ENCODE measurements around the gene TACR1. TPM values are rescaled to one million over a fixed set of nuclear protein-coding genes. Genes with fewer than 3 reads are reported as not detected.

Gene TACR1
- total RNA-seq, 1 donor from 2014 or later: 1.8 TPM

DNA sequence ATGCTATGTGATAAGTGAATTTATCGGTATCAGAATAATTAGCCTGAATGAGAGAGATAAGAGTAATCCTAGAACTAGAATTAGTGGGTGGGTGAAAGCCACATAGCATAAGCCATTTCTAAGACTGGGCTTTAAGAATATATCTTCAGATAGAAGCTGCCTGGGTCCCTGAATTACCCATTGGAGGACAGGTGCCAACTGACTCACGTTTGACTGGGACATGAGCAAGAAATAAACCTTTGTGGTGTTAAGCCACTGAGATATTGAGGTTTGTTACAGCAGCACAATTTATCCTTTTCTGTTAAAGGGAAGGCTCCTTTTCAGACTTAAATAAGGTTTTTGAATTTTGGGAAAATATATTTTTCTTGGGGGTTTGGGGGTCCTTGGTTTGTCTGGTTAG lies 145.0 kb downstream of the TACR1 start:
- no peak for DNase-seq (ENCODE audit: low spot score)

DNA sequence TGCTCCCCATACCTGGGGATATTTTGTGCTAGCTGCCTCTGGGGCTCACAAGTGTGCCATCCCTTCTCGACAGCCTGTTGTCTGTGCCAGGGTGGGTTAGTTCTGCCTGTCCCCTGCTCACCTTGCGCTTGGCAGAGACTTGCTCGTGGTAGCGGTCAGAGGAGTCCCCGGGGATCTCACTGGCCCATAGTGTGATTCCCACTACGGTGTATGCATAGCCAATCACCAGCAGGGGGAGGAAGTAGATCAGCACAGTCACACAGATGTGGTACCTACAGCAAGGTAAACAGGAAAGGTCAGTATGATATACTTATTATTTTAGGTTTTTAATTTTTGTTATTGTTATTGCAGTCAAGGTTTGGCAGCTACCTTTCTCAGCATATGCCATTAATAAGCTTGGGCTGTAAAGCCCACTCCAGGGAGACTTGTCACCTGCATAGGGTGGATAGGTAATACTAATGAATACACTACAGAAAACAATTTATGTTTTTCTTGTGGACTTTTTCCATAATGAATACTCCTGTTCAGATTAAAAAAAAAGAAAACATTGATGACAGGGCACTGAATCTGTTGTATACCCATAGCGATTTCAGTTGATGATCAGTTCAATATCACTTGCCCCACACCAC lies 145.7 kb downstream of the TACR1 start:
- DNase-seq (ENCODE audit: low spot score): no peak

DNA sequence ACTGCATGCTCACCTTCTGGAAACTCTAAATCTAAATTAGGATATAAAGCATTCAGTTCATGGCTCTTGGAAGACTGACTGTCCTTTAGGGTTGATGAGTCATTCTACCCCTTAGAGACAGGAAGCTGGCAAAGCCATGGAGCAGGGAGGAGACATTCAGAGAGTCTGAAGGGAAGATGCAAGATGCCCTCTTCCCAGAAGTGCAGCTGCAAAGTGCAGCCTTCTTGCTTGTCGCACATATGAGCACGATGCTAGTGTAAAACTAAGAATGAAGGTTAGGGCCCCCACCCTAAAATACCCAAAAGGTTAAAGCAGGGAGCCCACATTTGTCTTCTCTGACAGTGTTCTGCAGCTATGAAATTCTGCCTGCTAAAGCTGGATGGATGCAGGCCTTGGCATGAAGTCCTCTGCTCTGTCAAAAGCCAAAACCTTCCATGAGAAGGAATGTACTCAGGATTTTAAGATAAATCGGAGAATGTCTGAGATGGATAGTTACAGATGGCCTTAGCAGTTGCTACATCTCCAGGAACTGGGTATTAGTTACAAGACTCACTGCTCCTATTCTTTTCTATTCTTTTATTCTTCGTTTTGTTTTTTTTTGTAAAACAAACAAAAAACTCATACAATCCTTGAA lies 151.2 kb downstream of the TACR1 start:
- DNase-seq (ENCODE audit: low spot score): no peak

DNA sequence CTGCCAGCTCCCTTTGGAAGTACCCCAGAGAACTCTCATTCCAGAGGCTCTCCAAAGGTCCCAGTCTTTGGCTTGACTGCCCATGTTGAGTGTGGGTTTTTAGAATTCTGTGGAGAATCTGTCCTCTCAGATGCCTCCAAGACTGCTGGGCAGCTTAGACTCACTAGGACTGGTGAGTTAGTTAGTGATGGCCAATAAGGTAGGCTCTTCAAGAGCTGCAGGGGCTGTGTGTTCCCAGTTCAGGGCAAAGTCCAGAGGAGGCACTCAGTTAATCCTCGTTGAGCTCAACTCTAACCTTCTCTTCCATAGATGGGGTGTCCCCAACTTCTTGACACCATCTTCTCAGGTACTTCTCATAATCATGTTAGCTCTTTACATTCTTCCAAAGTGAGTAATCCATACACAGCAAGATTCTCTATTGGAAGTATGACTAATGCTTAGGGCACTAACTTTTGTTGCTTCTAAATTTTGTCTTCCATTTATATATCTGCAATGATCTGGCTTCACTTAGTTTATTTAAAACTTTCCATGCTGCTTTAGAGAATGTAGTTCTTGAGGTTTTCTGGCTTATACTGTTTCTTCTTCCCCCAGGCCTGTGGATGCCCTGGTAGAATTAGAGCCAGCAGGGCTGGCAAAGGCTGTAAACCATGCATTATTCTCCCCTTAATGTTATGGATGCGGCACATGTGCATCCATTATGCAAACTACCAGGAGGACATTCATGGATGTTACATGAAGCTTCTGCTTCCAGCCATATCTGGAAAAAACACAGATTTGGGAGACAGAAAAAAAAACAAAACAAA lies 151.9 kb downstream of the TACR1 start:
- no peak for DNase-seq (ENCODE audit: low spot score)

DNA sequence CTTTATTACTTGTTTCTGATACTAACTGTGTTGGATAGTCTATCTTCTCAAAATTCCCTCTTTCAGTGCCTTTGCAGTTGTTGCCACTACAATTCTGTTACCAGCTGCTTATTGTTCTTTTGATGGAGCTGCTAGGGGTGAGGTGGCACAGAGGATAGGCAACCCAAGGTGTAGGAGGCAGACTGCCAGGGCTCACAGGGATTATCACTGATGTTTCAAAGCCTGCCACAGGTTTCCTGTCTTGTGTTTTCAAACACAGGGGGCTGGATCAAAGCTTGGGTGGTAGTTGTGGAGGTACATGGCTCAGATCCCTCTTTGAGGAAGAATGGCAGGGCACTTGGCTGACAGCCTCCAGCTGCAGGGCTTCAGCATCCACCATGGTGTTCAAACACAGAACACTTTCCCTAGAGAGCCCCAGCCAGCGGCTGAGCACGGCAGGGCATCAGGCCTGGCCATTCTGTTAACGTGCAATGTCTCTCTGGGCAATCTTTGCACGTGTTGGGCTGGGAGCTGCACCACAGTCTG lies 153.7 kb downstream of the TACR1 start:
- no peak for DNase-seq (ENCODE audit: low spot score)

DNA sequence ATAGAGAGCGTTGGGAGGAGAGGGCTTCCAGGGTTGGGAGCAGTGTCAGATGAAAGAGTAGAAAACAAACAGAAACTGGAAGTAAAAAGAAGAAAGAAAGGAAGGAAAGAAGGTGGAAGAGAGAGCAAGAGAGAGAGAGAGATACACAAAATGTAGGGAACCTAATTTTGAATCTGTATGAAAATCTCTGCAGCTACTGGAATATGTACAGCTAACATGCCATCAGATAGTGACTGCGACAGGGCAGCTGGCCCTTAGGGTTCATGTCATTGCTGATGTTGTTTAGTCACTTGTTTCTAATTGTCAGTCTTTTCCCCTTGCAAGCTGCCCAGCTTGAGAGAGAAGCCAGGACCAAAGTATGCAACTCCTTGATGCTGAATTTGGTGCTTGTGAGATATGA lies 155.0 kb downstream of the TACR1 start:
- no peak for DNase-seq (ENCODE audit: low spot score)

DNA sequence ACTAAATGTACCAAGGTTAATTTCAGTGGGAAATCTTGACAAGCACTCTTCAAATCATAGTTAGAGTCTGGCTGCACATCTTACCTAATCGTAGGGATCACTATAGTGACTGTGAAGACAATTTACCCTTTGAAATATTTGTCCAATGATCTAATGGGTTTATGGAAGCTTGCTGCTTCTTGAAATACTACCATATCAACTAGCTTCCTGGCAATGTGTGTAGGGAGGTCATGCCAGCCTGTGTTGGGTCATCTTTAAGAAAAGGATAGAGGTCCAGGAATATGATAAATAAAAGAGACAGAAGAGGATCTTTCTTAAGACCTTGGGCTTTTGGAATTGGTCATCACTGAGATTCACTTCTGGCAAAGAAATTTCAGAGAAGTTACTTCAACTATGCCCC lies 156.5 kb downstream of the TACR1 start:
- DNase-seq (ENCODE audit: low spot score): no peak

DNA sequence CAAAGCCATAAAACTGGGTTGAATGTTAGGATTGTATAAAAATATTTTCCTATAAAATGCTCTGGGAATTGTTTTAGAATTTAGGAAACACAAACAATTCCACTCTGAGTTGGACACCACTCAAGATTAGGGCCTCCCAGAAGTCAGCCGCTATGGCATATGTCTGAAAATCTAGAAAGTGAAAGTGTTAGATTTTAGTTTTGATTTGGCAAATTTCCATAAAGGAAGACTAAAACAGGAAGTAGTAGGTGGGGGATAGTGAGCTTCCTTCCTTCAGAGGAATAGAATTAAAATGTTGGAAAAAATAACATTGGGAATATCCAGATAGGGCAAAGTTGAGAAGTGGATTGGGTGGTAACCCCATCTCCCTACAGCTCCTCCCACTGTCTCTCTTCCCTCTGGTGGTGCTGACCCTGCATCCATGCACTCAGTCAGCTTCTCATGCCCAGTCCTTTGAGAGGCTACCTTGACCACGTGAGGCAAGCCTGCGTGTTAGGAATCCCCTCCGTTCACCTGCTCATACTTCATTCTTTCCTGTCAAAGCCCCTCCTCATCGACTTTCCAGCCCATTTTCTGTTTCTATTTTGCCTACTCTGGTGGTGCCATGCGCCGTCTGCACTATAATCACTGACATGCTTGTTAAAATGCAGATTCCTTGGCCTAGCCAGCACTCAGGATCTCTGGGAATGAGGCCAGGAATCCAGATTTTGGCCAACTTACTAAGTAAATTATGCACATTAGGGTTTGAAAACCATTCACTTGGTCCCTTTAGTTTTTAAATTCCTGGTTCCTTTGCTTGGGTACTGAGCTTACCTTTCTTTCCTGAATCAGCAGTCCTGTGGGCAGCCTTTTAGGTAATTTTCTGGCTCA lies 157.4 kb downstream of the TACR1 start:
- no peak for DNase-seq (ENCODE audit: low spot score)

DNA sequence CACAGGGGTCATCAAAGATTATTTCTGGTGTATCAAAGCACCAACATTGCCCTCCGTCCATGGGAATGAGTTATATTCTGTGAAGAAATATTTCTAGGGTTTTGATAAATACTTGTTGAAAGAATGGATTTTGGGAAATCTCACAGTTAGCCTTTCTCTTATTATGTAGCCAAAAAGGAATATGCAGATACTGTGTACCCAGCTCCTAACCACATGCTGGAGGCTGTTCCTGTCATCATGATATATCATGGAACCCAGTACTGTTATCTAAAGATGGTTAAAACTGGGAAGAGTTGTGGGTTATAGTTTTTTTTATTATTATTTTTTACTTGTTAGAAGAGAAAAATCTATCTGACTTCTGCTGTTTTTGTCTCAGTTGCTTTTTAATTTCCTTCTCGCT lies 158.1 kb downstream of the TACR1 start:
- DNase-seq (ENCODE audit: low spot score): no peak

DNA sequence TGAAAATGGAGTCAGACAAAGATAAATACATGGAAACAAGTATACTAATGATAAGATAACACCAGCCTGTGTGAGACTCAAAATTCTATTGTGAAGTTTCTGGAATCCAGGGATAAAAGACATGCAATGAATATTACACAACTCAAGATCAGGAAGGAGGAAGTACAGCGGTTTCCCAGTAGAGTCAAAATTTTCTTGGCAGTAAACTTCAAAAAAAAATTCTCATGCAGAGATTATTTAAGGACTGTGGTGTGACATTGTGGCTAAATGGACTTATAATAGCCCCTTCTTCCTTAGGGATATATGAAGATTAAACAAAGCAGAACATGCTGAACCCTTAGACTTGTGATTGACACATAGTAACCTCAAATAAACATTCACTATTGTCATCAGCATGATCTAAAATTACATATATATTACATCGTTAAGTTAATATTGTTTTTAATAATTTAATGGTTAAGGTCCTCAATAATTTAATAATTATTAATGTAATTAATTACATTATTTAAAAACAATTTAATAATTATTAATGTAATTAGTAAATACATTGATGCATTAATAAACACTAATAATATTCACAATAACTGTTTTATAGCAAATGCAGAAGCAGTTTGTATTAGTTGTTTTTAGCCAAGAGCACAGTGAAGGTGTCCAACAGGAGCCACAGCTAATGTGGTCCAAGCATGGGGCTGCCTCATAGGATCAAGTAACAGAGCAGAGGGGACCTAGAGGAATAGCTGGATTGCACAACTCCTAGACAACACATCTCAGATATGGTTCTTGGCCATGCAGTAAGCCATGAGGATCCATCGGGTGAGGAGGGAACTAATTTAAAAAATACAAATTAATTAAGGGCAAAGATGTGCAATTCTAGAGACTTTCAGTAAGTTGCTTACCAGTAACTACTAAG lies 163.6 kb downstream of the TACR1 start:
- DNase-seq (ENCODE audit: low spot score): no peak

DNA sequence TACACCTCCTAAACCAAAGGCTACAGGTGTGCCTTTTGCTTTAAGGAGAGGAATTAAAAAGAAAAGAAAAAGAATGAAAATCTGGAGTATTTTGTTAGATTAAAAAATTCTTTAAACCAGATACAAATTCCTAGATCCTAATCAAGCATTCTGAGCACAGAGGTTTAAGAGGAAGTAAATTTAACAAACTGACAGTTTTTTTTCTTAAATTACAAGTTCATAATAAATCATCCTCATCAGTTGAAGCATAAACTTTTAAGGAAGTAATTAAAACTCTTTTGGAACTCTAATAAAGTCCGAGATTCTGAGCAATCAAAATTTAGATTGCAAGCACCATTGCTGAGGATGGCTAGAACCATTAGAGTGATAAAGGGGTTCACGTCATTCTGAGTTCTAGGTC lies 165.8 kb downstream of the TACR1 start:
- no peak for DNase-seq (ENCODE audit: low spot score)

DNA sequence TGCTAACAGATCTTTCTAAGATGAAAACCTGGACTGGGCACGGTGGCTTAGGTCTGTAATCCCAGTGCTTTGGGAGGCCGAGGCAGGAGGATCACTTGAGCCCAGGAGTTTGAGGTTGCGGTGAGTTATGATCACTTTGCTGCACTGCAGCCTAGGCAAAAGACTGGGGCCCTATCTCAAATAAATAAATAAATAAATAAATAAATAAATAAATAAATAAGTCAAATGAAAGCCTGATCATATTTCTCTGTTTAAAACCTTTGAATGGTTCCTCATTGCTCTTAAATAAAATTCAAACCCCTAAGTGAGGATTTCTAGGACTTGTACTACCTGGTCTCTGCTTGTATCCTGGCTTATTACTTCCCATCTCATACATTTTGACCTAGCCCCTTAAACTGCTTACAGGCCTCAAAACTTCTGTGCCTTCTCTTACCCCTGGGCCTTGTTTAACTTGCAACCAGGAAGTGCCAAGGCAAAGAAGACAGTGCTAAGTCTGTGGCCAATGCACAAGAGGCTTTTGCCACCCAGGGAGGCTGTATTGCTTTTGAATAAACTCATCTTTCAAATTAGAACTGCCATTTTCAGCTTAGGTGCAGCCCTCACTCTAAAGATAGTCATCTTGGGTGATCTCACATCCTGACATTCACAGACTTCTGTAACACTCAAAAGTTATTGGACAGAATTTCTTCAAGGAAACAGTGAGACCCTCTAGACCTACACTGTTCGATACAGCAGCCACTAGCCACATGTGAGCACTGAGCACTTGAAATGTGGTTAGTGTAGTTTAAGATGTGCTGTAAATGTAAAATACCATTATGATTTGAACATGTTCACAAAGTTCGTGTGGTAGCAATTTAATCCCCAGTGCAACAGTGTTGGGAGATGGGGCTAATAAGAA lies 167.2 kb downstream of the TACR1 start:
- DNase-seq (ENCODE audit: low spot score): no peak

DNA sequence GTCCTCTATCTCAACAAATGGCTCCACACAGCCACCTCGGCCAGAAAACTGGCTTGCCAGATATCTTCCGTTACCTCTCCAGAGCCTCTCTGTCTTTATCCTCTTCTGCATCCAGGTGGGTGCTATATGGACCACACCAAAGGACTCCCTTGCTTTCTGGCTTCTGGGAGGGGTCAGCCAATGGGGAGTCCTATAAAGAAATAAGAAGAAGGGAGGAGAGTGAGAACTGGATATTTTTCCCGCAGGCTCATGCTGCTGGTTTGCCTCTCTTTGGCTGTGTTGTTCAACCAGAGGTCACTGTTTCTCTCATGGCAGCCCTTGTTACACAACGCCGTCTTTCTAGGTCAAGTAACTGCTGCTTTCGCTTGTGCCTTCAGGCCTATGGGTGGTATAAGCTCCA lies 168.1 kb downstream of the TACR1 start:
- no peak for DNase-seq (ENCODE audit: low spot score)

DNA sequence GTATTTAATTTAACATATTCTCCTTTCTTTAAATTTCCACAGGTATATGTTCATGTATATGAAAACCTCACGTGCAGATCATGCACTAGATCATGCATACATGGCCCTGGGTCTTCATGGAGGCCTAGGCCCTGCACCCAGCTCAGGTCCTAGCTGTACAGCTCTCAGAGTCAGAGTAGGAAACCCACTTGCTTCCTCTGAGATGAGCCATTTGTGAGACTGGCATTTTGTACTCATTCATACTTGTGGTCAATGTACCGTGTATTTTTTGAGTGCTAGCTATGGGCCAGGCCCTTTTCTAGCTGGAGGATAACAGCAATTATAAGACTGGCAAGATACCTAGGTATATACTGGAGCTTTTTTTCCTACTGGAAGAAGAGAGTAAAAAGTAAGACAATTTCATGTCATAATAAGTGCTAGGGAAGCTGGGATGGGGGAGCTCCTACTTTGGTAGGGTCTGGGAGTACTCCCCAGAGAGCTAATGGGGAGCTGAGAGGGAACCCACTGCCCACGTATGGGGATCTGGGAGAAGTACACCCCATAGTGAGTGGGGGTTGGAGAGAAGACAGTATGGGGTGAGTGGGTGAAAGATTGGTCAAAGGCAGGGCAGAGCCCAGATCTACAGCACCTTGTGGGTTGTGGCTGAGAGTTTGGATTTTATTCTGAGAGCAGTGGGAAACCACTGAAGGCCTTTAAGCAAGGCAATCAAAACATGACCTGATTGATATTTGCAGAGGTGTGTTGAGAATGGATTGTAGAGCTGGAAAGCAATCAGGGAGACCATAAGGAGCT lies 168.9 kb downstream of the TACR1 start:
- DNase-seq (ENCODE audit: low spot score): no peak

DNA sequence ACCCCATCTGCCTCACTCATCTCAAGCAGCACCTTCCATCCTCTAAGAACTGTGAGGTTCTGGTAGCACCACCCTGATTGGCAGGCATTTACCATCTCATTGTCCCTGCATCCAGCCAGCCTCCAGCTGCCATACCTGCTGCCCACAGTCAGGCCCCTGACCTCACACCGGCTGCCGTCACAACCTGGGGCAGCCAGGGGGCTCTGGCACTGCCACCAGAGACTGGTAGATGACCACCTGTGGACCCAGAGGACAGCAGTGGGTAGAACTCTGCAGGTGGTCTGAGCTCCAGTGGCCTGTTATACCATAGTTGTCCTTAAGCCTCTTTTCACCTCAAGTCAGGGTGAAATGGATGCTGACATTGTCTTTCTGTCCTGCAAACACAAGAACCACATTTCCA lies 171.4 kb downstream of the TACR1 start:
- DNase-seq (ENCODE audit: low spot score): no peak

DNA sequence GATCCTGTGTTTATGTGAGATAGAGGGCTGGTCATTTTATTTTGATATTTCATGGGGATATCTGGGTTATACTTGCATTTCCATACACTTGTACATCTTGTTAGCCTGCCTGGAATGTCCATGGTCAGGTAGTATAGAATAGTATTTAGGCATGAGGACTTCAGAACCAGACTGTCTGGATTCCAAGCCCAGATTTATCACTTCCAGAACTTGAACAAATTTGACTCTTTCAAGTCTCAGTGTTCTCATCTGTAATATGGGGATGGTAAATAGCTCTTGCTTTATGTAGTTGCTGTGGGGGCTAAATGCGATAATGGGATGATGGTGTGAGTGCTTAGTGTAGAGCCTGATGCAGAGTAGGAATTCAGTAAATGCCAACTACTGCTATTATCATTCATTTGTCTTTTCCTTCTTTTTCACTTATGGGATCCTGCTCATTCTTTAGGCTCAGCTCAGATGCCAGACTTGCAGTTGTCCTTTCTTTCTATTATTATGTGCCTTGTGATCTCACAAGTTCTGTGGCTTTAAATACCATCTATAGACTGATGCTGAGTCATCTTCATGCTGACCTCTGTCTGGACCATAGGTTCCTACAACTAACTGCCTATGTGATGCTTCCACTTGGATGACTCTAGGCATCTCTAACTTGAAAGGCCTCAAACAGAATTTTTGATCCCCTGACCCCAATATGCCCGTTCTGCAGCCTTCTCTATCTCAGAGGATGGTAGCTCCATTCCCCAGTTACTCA lies 173.5 kb downstream of the TACR1 start:
- DNase-seq (ENCODE audit: low spot score): no peak

DNA sequence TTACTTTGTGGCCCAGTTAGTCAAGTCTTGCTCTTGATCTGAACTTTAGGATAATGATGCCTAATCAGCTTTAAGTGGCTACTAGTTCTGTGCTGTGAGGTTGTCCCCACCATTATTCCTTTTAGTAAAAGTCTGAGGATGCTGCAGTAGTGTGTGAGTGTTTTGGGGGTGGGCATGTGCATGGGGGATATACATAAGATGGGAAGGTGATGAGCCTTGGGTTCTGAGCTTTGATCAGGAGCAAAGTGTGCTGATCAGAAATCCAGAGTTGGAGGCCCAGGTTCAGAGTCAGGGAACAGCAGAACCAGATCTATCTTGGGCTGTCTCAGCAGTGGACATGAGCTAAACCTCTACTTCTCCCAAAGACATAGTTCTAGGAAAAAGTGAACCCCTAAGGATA lies 174.1 kb downstream of the TACR1 start:
- DNase-seq (ENCODE audit: low spot score): no peak
